ENCODE data around the gene STPG4.

- TF ChIP-seq CTCF (tag by site-specific recombination; IDR thresholded peaks at IDR 0.05), result no peak
- no peak for TF ChIP-seq ZNF302 (tag by site-specific recombination; IDR thresholded peaks at IDR 0.05; ENCODE audit: low read depth)
- TF ChIP-seq ZNF707 (tag by site-specific recombination; IDR thresholded peaks at IDR 0.05), result no peak
- TF ChIP-seq ZNF175 (tag by site-specific recombination; IDR thresholded peaks at IDR 0.05), result no peak
- no peak for TF ChIP-seq SP2 (tag by site-specific recombination; IDR thresholded peaks at IDR 0.05)
- no peak for TF ChIP-seq ZNF645 (tag by site-specific recombination; IDR thresholded peaks at IDR 0.05)
- TF ChIP-seq, protein P1, sequence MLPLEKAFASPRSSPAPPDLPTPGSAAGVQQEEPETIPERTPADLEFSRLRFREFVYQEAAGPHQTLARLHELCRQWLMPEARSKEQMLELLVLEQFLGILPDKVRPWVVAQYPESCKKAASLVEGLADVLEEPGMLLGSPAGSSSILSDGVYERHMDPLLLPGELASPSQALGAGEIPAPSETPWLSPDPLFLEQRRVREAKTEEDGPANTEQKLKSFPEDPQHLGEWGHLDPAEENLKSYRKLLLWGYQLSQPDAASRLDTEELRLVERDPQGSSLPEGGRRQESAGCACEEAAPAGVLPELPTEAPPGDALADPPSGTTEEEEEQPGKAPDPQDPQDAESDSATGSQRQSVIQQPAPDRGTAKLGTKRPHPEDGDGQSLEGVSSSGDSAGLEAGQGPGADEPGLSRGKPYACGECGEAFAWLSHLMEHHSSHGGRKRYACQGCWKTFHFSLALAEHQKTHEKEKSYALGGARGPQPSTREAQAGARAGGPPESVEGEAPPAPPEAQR (tag by site-specific recombination; IDR thresholded peaks at IDR 0.05), result no peak
Measured at GRCh38 chr2:47086571-47086970, 68.5 kb downstream of the STPG4 start.

All from HEK293 (cell line).